GM10266 (cell line): ENCODE measurements around the gene CNN2.

ENCODE experiments used
- DNase-seq: peaks from one replicate; pipeline ENCODE4 v3.0.0; 2012; ENCODE audit errors: extremely low spot score
- TF ChIP-seq, protein P1 (sequence below): IDR thresholded peaks from 2 replicates; pipeline ENCODE4 v1.5.1; 2012; ENCODE audit warnings: mild to moderate bottlenecking, low read depth; ENCODE audit not compliant: control insufficient read depth, insufficient read depth; ENCODE audit errors: missing control alignments

CNN2 gene

DNA sequence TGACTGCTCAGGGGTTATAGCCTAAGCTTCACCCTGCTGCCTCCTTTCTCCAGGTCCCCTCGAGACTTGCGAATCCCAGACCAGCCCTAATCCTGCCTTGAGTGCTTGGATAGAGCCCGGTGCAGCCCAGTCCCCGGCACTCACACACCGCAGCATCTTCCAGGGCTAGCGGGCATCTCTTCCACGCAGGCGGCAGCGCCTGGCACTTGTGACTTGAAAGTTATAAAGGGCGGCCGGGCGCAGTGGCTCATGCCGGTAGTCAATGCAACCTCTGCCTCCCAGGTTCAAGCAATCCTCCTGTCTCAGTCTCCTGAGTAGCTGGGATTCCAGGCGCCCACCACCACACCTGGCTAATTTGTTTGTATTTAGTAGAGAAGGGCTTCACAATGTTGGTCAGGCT is 40.3 kb upstream of the CNN2 start:
- DNase-seq, result no peak
- TF ChIP-seq, protein P1, sequence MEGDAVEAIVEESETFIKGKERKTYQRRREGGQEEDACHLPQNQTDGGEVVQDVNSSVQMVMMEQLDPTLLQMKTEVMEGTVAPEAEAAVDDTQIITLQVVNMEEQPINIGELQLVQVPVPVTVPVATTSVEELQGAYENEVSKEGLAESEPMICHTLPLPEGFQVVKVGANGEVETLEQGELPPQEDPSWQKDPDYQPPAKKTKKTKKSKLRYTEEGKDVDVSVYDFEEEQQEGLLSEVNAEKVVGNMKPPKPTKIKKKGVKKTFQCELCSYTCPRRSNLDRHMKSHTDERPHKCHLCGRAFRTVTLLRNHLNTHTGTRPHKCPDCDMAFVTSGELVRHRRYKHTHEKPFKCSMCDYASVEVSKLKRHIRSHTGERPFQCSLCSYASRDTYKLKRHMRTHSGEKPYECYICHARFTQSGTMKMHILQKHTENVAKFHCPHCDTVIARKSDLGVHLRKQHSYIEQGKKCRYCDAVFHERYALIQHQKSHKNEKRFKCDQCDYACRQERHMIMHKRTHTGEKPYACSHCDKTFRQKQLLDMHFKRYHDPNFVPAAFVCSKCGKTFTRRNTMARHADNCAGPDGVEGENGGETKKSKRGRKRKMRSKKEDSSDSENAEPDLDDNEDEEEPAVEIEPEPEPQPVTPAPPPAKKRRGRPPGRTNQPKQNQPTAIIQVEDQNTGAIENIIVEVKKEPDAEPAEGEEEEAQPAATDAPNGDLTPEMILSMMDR, result no peak

DNA sequence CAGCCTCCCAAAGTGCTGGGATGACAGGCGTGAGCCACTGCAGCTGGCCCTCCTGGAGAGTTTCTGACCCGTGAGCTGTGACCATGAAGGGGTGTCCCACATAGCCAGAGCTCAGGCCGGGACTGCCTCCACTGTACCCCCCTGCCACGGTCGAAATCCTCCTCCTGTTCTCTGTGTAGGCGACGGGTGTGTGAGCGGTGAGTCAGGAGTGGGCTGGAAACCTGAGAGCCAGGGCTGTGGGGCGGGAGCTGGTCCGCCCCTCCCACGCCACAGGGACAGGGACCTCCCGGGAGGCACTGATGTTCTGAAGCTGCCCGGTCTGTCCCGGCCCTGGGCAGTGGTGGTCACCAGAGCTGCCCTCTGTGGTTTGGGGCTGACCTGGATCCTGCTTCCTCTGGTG is 38.3 kb upstream of the CNN2 start:
- TF ChIP-seq, protein P1, result no peak
- no peak for DNase-seq

DNA sequence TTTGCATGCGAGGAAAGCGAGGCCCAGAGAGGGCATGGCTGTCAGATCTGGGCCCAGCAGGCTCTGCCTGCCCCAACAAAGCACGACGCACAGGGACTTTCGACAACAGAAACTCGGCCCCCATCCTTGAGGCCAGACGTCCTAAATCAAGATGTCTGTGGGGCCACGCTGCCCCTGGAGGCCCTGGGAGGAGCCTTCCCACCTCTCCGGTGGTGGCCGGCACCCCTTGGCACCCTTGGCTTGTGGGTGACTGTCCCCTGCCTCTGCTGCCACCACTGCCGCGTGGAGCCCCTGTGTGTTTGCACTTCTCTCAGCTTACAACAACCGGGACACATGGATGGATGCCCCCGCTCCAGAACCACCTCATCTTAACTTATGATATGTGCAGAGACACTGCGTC is 37.9 kb upstream of the CNN2 start:
- no peak for DNase-seq
- TF ChIP-seq, protein P1, result no peak

DNA sequence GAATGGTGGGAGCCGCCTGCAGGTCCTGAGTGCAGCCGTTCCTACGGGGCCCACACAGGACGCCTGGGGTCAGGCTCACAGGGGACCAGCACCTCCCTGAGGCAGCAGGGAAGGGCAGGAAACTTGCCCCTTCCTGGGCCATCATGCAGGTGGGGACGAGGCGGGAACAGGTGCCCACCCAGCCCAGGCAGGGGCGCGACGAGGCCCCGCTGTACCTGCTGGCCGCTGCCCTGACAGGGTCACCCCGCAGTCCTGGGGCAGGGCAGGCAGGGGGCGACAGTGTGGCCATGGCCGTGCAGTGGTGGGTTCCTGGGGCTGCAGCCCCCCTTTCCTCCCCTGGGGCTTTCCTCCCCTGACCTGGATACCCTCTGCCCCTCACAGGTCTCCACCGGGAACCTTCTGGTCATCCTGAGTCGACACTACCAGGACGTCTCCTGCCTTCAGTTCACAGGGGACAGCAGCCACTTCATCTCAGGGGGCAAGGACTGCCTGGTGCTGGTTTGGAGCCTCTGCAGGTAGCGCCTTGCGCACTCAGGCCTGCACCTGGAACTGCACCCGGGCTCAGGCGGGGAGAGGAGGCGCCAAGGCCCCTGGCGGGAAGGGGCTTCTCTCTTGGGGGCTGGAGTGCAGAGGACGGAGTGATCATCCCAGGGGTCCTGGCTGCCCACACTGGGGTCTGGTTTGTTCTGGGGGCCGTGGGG is 36.9 kb upstream of the CNN2 start:
- TF ChIP-seq, protein P1, result peak; percentile 14
- DNase-seq, result no peak

DNA sequence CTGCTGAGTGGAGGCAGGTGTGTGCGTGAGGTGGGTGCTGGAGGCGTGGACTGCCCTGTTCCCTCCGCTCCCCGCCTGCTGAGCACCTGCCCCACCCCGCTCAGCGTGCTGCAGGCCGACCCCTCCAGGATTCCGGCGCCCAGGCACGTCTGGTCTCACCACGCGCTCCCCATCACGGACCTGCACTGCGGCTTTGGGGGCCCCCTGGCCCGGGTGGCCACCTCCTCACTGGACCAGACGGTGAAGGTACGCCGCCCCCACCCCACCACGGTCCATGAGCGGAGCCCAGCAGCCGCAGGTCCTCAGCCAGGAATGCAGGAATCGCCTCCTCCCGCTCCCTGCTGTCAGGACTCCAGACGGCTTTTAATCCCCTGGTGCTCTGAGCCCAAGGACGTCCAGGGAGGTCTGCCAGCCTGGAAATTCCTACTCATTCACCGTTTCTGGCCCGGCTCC is 36.3 kb upstream of the CNN2 start:
- TF ChIP-seq, protein P1, result no peak
- no peak for DNase-seq

DNA sequence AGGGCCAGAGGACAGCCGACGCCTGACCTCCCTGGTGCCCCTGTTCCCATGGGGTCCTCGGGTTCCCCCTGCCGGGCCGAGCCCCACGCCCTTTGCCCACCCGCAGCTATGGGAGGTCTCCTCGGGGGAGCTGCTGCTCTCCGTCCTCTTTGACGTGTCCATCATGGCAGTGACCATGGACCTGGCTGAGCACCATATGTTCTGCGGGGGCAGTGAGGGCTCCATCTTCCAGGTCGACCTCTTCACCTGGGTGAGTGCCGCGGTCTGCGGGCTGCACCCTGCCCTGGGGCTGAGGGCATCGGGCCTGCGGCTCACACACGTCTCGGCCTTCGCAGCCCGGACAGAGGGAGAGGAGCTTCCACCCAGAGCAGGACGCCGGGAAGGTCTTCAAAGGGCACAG is 35.7 kb upstream of the CNN2 start:
- TF ChIP-seq, protein P1, result no peak
- no peak for DNase-seq

DNA sequence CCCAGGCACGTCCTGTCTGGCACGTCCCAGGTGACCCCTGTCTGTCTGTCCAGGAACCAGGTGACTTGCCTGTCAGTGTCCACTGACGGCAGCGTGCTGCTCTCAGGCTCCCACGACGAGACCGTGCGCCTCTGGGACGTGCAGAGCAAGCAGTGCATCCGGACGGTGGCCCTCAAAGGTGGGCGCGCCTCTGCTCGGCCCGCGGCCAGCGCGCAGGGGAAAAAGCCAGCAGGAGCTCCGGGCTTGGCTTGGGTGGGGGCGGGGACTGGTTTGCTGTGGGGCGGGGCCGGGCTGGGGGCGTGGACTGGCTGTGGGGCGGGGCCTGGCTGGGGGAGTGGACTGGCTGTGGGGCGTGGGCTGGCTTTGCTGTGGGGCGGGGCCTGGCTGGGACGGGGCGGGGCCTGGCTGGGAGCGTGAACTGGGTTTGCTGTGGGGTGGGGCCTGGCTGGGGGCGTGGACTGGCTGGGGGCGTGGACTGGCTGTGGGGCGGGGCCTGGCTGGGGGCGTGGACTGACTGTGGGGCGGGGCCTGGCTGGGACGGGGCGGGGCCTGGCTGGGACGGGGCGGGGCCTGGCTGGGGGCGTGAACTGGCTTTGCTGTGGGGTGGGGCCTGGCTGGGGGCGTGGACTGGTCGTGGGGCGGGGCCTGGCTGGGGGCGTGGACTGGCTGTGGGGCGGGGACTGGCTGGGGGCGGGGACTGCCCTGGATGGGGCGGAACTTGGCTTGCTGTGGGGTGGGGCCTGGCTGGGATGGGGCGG is 35.1 kb upstream of the CNN2 start:
- DNase-seq, result peak; percentile 83
- TF ChIP-seq, protein P1, result no peak
